ENCODE results near the gene HEATR3.

Gene HEATR3

DNA sequence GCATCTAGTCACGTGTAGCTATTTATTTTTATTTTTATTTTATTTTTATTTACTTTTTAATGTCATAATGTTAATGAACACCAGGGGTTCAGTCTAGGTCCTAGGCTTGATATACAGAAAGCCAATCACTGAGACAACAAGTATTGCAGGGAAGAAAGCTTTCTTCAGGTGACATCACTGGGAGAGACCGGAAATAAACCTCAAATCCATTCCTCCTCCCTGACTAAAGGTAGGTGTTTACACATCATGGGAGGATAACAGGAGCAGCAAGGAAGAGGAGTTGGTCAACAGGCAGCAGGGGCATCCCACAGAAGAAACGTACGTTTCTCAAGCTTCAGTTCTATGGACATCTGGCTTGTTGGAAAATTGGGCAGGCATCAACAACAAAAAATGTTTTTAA, 9.5 kb upstream of the HEATR3 start:
- no peak for DNase-seq (ENCODE audit: low read depth, low spot score)

DNA sequence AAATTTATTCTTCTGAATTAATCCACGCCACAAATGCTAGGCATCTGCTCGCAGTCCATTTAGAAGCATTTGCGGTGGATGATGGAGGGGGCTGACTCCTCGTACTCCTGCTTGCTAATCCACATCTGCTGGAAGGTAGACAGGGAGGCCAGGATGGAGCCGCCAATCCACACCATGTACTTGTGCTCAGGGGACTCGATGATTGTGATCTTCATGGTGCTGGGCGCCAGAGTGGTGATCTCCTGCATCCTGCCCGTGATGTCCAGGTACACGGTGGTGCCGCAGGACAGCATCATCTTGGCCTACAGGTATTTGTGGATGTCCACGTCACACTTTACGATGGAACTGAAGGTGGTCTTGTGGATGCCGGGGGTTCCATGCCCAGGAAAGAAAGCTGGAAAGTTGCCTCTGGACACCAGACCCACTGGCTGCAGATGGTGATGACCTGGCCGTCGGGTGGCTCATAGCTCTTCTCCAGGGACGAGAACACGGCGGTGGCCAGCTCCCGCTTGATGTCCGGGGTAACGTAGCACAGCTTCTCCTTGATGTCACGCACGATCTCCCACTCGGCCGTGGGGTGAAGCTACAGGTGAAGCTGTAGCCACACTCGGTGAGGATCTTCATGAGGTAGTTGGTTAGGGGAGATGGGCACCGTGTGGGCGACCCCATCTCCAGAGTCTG, 7.5 kb upstream of the HEATR3 start:
- DNase-seq (ENCODE audit: low read depth, low spot score) = no peak

DNA sequence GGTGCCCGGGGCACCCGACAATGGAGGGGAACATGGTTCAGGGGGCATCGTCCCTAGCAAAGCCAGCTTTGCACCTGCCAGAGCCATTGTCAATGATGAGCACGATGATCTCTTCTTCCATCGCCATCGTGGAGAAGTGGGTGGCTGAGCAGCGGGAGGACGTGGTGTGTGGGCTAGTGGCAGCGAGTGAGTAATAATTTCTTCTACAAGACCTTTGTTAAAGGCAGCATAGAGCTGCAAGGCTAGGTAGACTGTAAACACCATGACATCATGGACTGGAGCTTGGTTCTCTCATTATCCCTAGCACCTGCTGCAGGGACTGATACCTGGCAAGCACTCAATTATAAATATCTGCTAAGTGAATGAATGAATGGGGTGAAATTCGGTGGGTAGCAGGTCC, 6.7 kb upstream of the HEATR3 start:
- DNase-seq (ENCODE audit: low read depth, low spot score) = no peak

DNA sequence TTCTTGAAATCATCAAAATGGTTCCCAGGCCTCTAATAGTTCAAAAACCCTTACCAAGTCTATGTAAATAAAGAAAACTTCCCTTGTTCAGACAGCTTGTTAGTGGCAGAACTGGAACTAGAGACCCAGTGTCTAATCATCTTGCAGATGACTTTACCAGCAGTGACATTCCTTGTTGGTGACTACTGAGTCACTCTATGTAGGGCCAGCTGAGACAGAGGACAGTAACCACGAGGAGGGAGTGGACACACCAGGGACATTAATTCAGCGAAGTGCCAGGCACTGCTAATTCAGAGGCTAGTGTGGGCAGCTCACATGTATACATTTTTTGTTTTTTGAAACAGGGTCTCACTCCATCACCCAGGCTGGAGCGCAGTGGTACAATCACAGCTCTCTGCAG, 6.1 kb upstream of the HEATR3 start:
- no peak for DNase-seq (ENCODE audit: low read depth, low spot score)

DNA sequence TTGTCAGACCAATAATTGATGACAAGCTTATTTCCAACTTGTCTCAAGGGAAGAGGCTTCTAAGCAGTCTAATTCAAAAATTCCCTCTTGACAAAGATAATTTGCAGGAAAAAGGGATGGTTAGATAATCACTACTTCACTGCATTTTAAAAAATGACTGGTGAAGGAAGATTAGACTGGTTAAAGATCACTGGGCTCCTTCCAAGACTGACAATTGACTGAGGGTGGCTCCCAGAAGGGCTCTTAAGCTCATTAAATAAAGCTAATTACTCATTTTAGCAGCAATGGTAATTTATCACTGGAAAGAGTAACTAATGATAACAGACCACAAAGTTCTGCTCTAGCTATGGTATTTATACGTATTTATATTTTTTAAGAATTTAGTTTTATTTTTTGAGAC, 4.4 kb upstream of the HEATR3 start:
- DNase-seq (ENCODE audit: low read depth, low spot score) = no peak

DNA sequence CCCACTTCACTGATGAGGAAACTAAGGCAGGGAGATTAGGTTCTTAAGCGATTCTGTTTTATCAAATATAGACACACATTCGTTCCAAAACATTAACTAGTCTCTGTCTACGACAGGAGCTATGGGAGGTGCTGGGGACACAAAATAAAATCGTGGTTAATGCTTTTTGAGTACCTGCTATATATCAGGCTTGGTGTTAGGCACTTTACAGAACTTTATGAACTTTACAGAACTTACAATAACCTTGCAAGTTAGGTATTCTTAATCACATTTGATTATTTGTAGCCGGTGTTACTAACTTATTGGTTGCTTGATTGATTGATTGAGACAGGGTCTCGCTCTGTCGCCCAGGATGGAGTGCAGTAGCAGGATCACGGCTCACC, 538 bp upstream of the HEATR3 start:
- DNase-seq (ENCODE audit: low read depth, low spot score) = no peak

DNA sequence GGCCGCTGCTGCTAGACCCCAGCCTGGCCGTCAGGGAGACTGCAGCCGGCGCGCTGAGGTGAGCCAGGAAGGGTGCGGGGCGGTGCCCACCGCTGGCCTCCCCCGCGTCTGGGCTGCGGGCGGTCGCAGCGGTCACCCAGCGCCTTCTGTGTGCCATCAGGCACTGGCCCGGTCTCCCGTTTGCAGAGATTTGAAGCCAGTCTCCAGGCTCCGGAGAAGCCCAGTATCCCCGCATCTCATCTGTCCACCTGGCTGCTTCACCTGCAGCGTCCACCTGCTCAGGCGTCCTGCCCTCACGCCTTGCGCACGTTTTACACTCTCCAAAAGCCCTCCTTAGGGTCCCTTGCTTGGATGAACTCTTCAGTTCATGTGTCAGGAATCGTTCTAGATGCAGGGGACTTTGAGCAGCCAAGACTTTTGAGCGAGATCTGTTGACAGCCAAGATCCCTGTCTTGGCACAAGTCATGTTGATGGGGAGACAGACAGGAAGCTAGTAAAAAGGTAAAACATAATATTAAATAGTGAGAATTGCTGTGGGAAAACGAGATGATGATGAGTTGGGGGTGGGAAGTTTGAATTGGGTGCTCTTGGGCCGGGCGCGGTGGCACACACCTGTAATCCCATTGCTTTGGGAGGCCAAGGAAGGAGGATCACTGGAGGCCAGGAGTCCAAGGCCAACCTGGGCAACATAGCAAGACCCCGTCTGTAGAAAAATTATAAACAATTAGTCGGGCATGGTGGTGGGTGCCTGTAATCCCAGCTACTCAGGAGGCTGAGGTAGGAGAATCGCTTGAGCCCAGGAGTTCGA, 916 bp downstream of the HEATR3 start:
- DNase-seq (ENCODE audit: low read depth, low spot score) = no peak

DNA sequence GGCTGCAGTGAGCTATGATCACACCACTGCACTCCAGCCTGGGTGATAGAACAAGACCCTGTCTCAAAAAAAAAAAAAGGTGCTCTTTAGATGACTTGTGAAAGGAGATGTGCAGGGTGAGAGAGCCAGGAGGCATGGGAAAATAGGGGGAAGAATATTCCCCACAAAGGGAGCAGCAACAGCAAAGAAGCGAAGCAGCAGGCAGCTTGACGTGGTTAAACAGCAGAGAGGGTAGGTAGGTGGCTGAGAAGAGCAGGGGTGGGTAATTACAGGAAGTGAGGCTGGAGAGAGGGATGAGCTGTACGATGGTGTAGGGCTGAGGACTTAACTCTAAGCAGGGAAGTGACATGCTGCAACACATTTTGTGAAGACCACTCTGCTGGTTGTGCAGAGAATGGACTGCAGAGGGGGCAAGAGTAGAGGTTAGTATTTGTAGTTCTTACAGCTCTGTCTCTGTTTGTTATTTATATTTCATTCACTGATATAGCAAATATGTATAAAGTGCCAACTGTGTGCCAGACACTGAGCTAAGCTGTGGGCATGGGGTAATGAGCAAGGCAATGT, 1.6 kb downstream of the HEATR3 start:
- no peak for DNase-seq (ENCODE audit: low read depth, low spot score)

DNA sequence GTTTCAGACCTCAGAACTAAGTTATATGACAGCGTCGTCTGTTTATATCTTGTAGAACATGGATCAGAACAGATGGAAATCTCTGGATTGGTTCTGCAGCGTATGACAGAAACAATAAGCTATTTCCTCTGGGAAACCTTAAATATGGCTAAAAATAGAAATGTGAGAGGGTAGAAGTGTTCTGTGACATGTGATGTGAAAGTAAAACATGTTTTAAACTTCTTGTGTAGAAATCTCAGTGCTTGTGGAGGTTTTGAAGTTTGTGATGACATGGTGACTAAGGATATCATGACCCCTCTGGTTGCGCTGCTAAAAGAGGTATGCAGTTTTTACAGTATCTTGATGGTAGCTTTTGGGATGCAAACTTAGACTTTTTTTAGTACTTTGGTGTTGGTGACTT, 2.8 kb downstream of the HEATR3 start:
- no peak for DNase-seq (ENCODE audit: low read depth, low spot score)

DNA sequence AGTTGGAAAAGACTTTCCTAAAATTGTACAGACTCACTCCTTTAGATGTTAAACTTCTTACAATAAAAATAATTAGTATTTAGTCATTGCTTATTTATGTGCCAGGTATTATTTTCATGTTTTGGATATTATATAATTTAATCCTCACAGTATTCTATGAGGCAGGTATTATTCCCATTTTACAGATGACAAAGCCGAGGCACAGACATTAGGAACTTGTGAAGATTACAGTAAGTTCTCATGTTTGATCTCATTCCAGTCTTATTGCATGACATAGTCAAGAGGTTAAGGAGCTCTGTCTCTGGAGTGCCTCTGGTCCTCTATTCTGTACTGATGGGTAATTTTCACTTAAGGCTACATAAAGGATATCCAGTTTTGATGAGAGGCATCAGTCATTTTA, 3.3 kb downstream of the HEATR3 start:
- no peak for DNase-seq (ENCODE audit: low read depth, low spot score)

DNA sequence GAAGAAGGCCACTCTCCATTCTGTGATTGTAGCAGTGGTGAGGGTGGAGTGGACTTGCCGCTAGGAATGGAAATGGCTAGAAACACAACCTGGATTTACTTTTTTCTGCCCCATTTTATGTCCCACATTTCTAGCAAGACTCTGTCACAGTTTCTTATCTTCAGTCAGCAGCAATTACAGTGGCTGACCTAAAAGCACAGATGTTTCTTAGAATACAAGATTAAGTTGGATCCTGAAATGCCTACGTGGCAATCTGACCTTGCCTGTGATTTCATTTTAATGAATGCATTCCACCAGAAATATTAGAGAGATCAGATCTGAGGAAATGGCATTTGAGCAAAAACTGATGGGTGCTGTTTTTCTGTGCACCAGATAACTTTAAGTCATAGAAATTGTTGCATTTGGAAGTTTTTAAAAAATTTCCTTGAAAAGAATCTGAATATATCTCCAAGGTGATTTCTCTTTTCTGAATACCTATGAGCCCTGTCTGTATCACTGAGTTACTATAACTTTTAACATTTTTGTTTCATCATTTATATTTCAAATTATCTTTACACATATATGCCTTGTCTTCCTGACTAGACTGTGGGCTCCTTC, 5.4 kb downstream of the HEATR3 start:
- no peak for DNase-seq (ENCODE audit: low read depth, low spot score)

DNA sequence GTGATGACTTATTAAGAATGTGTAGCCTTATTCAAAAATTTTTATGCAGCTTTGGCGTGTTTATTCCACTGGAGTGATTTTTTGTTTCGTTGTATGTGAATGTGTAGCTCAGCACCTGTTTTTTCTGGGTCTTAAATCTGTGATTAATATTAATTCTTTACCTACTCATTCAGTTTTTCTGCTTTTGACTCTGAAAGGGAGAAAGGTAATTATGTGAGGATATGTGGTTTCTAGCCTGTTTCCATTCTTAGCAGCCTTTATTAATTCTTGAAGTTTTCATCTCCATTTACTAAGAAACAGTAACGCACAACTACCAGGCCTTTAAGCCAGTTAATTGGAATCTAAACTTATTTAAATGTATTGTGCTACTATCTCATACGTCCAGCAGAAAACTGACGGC, 7.0 kb downstream of the HEATR3 start:
- DNase-seq (ENCODE audit: low read depth, low spot score) = no peak

DNA sequence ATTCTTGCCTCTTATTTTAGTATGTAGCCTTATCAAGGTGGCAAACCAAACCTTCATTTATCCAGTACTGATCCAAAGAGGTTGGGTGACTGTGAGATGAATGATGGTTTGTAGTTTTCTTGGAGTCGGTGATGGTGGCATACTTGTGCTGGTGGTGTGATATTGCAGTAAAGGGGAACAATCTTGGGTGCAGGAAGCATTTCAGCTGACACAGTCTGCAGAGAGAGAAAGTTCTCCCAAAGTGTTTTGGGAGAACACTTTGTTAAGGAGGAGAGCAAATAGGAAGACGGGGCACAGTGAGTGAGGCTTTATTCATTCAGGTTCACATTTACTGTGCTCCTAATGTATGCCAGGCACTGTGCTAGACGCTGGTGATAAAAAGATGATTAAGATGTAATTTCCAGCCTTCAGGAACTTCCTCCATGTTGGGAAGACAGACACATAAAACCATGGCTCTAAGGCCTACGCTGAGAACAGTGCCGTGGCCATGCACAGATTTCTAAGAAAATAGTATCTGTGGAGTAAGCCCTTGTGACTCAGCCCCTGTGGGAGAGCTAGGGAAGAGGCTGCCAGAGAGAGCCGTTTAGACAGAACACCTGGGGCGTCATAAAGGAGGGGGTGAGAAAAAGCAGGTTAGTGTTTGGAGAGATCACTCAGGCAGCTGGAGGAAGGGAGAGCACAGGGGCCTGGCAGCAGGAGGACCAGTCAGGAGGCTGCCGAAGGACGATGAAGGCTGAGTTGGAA, 13.8 kb downstream of the HEATR3 start:
- DNase-seq (ENCODE audit: low read depth, low spot score) = no peak

DNA sequence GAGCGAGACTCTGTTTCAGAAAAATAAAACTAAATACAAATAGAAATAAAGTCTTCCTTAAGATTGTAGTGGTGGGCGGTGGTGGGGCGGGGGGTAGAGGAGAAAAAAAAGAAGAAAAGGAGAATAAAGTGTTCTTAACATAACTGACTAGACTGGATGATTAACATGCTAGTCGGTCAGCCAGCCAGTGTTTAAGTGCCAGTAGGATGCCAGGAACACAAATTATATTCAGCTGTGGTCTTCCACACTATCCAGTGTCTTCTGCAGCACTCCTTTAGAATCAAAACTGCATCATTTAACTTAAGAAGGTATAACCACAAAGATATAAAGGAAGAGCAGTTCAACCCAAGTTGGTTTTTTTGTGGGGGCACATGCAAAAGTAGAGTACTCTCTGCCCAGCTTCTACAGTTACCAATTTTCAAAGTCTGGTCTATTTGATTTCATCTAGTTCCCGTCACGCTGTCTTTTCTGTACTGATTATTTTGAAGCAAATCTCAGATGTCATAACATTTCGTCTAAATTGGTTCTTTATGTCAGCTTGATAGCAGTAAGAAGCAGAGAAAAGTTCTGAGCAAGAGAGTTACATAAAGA, 15.8 kb downstream of the HEATR3 start:
- DNase-seq (ENCODE audit: low read depth, low spot score) = no peak

DNA sequence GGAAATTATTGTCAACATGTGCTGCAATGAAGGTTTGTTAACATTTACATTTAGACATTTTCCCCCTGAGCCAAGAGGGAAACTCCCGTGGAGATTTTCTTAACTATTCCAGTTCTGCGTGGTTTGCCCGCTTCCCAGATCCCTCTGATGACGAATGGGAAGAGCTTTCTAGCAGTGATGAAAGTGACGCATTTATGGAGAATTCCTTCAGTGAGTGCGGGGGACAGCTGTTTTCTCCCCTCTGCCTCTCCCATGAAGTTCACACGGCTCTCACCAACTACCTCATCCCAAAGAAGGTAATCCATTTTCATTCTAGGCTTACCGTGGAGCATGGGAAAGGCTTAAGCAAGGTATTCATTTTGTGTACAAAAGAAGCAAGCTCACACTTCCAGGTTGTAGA, 18.2 kb downstream of the HEATR3 start:
- no peak for DNase-seq (ENCODE audit: low read depth, low spot score)

DNA sequence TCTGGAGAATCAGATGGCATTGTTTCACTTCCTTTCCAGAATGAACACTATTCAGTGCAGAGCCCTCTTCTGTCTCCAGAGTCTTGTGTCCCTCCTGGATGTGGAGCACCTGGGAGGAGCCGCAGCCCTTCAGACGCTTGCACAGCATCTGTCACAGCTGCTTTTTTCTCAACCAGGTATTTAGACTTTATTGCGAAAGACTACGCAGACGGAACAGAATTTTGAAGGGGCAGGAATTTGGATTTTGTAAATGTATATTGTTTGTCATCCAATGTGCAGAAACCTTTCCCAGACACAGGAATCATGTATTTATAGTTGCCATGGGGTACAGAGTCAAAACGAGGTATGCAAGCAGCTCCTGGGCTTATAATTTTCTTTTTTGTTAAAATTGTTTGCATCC, 20.4 kb downstream of the HEATR3 start:
- no peak for DNase-seq (ENCODE audit: low read depth, low spot score)

DNA sequence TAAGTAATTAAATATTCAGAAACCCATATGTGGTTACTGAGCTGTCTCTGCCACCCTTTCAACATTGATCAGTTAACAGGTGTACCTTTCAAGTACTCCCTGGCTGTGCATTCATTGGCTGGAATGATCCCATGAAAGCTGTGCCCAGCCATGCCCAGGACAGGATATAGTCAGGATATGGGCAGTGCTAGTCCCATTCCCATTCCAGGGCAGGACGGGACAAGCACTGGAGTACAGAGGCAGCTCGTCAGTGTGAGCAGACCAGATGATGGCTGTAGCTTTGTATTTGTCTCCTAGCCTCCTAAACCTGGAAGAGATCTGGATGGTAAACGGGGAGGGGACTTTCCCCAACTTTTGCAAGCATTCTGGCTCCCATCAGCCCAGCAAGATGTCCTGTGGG, 22.5 kb downstream of the HEATR3 start:
- no peak for DNase-seq (ENCODE audit: low read depth, low spot score)

DNA sequence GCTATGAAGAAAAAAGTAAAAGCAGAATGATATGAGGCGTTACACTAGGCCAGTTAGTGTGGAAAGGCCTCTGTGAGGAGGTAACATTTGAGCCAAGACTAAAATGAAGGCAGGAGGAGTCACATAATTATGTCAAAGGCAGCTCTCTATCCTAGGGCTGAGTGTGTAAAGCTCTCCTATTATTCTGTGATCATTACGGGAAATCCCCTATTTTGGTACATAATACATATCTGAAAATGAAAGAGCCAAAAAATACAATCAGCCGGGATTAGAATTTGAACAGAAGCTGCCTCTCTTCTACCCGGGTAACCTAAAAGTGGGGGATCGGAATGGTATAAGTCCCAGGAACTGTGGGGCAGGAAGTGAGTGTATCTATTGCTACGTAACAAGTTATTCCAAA, 27.1 kb downstream of the HEATR3 start:
- DNase-seq (ENCODE audit: low read depth, low spot score) = no peak

DNA sequence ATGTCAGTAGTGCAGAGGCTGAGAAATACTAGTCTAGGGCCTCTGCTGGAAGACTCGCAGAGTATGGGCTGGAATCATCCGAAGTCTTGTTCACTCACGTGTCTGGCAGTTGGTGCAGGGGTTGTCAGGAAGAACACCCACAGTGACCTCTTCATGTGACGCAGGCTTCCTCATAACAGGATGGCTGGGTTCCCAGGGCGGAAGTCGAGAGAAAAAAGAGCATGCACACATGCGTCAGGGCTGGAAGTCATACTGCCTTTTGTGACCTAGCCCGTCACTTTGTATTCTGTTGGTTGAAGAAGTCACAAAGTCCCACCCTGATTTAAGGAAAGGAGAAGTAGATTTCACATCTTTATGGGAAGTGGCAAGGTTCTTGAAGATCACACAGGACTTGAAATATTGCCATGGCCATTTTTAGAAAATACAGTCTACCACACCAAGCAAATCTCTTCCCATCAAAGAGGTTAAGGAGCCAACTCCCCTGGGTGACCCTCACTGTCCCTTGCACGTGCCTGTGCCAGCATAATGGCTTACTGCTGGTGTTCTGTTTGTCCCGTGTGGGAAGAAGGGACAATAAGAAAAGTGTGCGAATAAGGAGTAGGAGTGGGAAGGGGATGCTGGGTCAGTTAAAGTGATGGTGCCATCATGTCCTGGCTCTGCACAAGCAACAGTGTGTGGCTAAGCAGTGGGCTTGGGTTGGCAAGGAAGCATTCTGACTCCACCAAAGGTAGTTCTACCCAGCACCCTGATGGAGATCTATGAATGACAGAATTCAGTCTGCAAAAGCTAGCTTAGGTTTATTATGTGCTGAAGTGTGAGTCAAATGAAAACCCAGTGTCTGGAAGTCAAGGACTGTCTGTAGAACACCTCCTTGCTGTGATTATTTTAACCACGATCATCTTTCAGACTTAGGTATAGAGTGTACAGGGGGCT, 28.1 kb downstream of the HEATR3 start:
- DNase-seq (ENCODE audit: low read depth, low spot score) = no peak

DNA sequence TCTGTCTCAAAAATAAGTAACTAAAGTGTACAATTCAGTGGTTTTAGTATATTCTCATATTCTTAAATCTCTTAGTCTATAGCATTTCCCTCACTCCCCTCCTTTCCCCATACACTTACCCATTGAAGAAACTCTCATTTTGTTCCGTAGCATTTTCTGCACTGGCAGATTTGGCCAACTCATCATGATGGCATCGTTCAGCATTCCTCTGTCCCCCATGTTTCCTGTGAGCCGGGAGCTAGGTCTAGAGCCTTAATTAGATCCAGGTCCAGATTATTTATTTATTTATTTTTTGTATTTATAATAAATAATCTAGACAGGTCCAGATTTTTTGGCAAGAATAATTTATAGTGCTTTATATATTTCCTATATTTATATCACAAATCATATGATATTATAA, 31.0 kb downstream of the HEATR3 start:
- DNase-seq (ENCODE audit: low read depth, low spot score) = no peak
